COLO668 (cell line): Measurements from ENCODE around the gene DYNLT2.

ENCODE experiments used
- DNase-seq: peaks from one replicate; lab custom pipeline; 2025; ENCODE audit not compliant: unreplicated experiment; lab: John Stamatoyannopoulos, UW

The DYNLT2 gene

GRCh38 chr6:169751242-169752073 lies at the start of gene DYNLT2, which contains the start of gene ERMARD:
TSS of gene DYNLT2 (minus strand) at chr6:169751572. CDS start at chr6:169751458, 114 bp downstream.
TSS of gene ERMARD (plus strand) at chr6:169751622. CDS start at chr6:169751658, 36 bp downstream.
- peak; percentile 93 for DNase-seq

- peak; percentile 79 for DNase-seq
These were observed 49.5 kb upstream of the DYNLT2 start for GRCh38 chr6:169800668-169801395.

GRCh38 chr6:169800116-169800667 lies 48.8 kb upstream of the DYNLT2 start:
- DNase-seq: no peak

- DNase-seq: peak; percentile 16
These were observed 48.1 kb upstream of the DYNLT2 start for GRCh38 chr6:169799474-169799926.

GRCh38 chr6:169798764-169799473 lies 47.5 kb upstream of the DYNLT2 start:
- no peak for DNase-seq

GRCh38 chr6:169795196-169795595 lies 43.8 kb upstream of the DYNLT2 start:
- DNase-seq: no peak

- peak; percentile 68 for DNase-seq
These were observed 43.1 kb upstream of the DYNLT2 start for GRCh38 chr6:169794317-169795055.

- DNase-seq: no peak
These were observed 42.0 kb upstream of the DYNLT2 start for GRCh38 chr6:169793408-169793807.

- DNase-seq: no peak
These were observed 41.1 kb upstream of the DYNLT2 start for GRCh38 chr6:169792306-169793015.

- DNase-seq: no peak
These were observed 40.4 kb upstream of the DYNLT2 start for GRCh38 chr6:169791721-169792131.

GRCh38 chr6:169789944-169790927 lies 38.9 kb upstream of the DYNLT2 start:
- DNase-seq: peak; percentile 75

- peak; percentile 32 for DNase-seq
These were observed 38.0 kb upstream of the DYNLT2 start for GRCh38 chr6:169789146-169789943.

GRCh38 chr6:169788809-169789145 lies 37.4 kb upstream of the DYNLT2 start:
- DNase-seq: no peak

- DNase-seq: no peak
These were observed 36.4 kb upstream of the DYNLT2 start for GRCh38 chr6:169787797-169788196.

GRCh38 chr6:169786349-169786748 lies 35.0 kb upstream of the DYNLT2 start:
- DNase-seq: no peak

- no peak for DNase-seq
These were observed 34.2 kb upstream of the DYNLT2 start for GRCh38 chr6:169785566-169785965.

GRCh38 chr6:169784821-169785340 lies 33.5 kb upstream of the DYNLT2 start:
- no peak for DNase-seq
